Measurements from ENCODE around the gene MGMT. TPM values are rescaled to one million over a fixed set of nuclear protein-coding genes. Genes with fewer than 3 reads are reported as not detected.

Gene MGMT
- total and polyA plus RNA-seq, 7 experiments from 2014 or later, result 17.6 to 37.1 (median 22.0) TPM

DNA sequence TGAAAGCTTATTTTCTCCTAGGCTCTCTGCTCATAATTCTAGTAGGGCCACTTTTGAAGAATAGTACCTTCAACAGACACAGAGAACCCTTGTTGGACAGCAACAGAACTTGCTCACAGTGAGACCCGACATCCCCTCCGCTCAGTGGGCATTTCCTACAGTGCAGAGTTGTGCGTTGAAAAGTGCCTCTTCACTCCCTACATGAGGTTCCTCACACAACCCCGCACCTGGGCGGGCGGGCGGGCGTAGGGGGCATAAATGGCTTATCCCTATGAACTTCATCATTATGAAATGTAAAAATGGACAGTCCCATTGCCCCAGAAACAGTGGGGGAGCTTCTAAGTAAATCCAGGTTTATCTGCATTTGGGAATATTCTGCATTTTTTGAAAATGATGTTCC is 174.9 kb downstream of the MGMT start:
- Histone ChIP-seq H3K27me3 (ENCODE audit: control insufficient read depth in 2 of 2, insufficient read depth in 2 of 2, low read length in 2 of 2) (no peaks in the 10 kb centered on the region), H3K9me3 (ENCODE audit: control insufficient read depth in 2 of 3, low read length in 3 of 3) (no peaks in the 10 kb centered on the region), H3K36me3 (ENCODE audit: control insufficient read depth in 2 of 3, insufficient read depth in 3 of 3, low read length in 3 of 3) (peaks cover 0 to 5% (median 0%) of the 10 kb centered on the region in 3 experiments), H3K4me1 (ENCODE audit: control insufficient read depth in 2 of 2, insufficient read depth in 2 of 2, low read length in 2 of 2) (no peaks in the 10 kb centered on the region), H3K4me3 (ENCODE audit: low read length) (no peak overlapping the region), H3K27ac (ENCODE audit: low read depth, low read length) (no peak overlapping the region)
- Mint-ChIP-seq H3K4me1 (peaks cover 0 to 5% (median 0%) of the 10 kb centered on the region in 7 donors), H3K27ac (no peak overlapping the region), H3K4me3 (no peak overlapping the region), H3K27me3 (no peaks in the 10 kb centered on the region), H3K9me3 (peaks cover 0 to 10% (median 0%) of the 10 kb centered on the region in 11 donors), H3K36me3 (peaks cover 0 to 64% (median 28%) of the 10 kb centered on the region in 5 donors)
- intact Hi-C loops (cut with micrococcal nuclease), result no loop called here
- CTCF ChIA-PET, result no interaction called here
- POLR2A ChIA-PET, result no interaction called here
- ATAC-seq (no peak), DNase-seq (no peak)

DNA sequence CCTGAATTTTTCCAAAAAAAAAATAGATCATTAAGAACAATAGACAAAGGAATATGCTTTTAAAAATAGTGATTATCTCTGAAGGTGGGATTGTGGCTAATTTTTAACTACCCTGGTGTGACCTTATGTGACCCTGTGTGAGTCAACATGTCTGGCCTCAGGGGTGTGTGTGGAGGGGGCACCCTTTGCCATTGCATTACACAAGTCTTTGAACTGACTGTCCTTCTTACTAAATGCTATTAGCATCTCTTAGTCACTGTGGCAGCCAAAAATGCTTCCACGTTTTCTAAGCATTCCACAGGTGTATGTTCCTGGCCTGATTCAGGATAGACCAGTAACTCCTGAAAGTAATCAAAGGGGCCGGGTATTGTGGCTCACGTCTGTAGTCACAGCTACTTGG is 175.4 kb downstream of the MGMT start:
- no peak for DNase-seq
- peaks cover 0 to 10% (median 0%) of the 10 kb centered on the region in 11 donors for H3K9me3 Mint-ChIP-seq
- no peak overlapping the region for H3K4me3 ChIP-seq (ENCODE audit: low read length)
- peaks cover 0 to 5% (median 0%) of the 10 kb centered on the region in 3 experiments for H3K36me3 ChIP-seq (ENCODE audit: control insufficient read depth in 2 of 3, insufficient read depth in 3 of 3, low read length in 3 of 3)
- no peaks in the 10 kb centered on the region for H3K4me1 ChIP-seq (ENCODE audit: control insufficient read depth in 2 of 2, insufficient read depth in 2 of 2, low read length in 2 of 2)
- intact Hi-C loops (cut with micrococcal nuclease), result no loop called here
- H3K4me1 Mint-ChIP-seq, result peaks cover 0 to 6% (median 0%) of the 10 kb centered on the region in 7 donors
- H3K4me3 Mint-ChIP-seq, result no peak overlapping the region
- no peaks in the 10 kb centered on the region for H3K9me3 ChIP-seq (ENCODE audit: control insufficient read depth in 2 of 3, low read length in 3 of 3)
- H3K27ac Mint-ChIP-seq, result no peak overlapping the region
- H3K27ac ChIP-seq (ENCODE audit: low read depth, low read length), result no peak overlapping the region
- CTCF ChIA-PET, result no interaction called here
- no peaks in the 10 kb centered on the region for H3K27me3 ChIP-seq (ENCODE audit: control insufficient read depth in 2 of 2, insufficient read depth in 2 of 2, low read length in 2 of 2)
- H3K27me3 Mint-ChIP-seq, result no peaks in the 10 kb centered on the region
- no peak for ATAC-seq
- H3K36me3 Mint-ChIP-seq, result peaks cover 0 to 62% (median 27%) of the 10 kb centered on the region in 5 donors
- POLR2A ChIA-PET, result no interaction called here

DNA sequence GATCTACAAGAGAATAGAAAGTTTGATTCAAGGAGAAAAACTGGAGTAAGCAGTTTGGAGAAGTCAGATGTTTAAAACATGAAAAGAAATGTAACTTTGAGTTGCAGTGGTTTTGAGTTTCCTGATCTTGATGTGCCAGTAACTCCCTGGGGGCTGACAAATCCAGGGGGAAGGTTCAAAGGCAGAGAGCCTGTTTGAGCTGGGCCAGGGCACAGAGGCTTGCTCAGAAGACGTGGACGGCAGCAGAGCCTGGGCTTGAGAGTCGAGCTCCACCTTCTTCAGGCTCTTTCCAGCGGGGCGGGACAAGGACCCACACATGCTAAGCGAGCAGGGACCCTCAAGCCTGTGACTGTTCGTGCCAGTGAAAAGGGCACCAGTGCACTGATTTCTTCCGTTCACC is 176.2 kb downstream of the MGMT start:
- Histone ChIP-seq H3K9me3 (ENCODE audit: control insufficient read depth in 2 of 3, low read length in 3 of 3) (no peaks in the 10 kb centered on the region), H3K36me3 (ENCODE audit: control insufficient read depth in 2 of 3, insufficient read depth in 3 of 3, low read length in 3 of 3) (peaks cover 0 to 5% (median 0%) of the 10 kb centered on the region in 3 experiments), H3K27me3 (ENCODE audit: control insufficient read depth in 2 of 2, insufficient read depth in 2 of 2, low read length in 2 of 2) (no peaks in the 10 kb centered on the region), H3K4me3 (ENCODE audit: low read length) (no peak overlapping the region), H3K4me1 (ENCODE audit: control insufficient read depth in 2 of 2, insufficient read depth in 2 of 2, low read length in 2 of 2) (no peaks in the 10 kb centered on the region), H3K27ac (ENCODE audit: low read depth, low read length) (no peak overlapping the region)
- Mint-ChIP-seq H3K4me3 (no peak overlapping the region), H3K9me3 (peaks cover 0 to 10% (median 0%) of the 10 kb centered on the region in 11 donors), H3K27me3 (no peaks in the 10 kb centered on the region), H3K36me3 (peaks cover 0 to 56% (median 29%) of the 10 kb centered on the region in 5 donors), H3K27ac (no peak overlapping the region), H3K4me1 (peaks cover 0 to 6% (median 0%) of the 10 kb centered on the region in 7 donors)
- ChIA-PET CTCF (interaction anchor here (0.7 kb wide), 1 partner anchor 853 kb away, joined by 4 read pairs; no protein-coding TSS in a partner anchor), POLR2A (no interaction called here)
- ATAC-seq (no peak), DNase-seq (no peak)
- intact Hi-C loops (cut with micrococcal nuclease), result no loop called here

DNA sequence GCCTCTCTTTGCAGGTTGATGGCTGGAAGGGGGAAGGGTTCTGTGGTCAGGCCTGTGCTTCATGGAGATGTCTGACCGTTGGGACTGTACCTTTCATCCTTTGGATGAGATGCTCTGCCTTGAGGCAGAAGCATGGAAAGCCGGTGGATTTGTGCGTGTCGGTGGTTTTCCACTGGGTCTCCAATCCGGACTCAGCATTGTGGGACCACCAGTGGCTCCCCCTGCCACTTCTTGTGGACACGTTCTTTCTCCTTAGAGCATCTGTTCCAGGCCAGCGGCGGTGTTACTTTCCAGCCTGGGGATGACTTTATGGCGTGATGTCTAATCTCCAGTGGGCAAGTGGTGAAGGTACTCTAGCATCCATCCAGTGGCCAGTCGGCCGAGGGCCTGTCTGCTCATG is 178.4 kb downstream of the MGMT start:
- H3K4me1 ChIP-seq (ENCODE audit: control insufficient read depth in 2 of 2, insufficient read depth in 2 of 2, low read length in 2 of 2), result no peaks in the 10 kb centered on the region
- H3K4me3 ChIP-seq (ENCODE audit: low read length), result no peak overlapping the region
- H3K27me3 Mint-ChIP-seq, result no peaks in the 10 kb centered on the region
- ChIA-PET CTCF (no interaction called here), POLR2A (no interaction called here)
- no peak for DNase-seq
- H3K27me3 ChIP-seq (ENCODE audit: control insufficient read depth in 2 of 2, insufficient read depth in 2 of 2, low read length in 2 of 2), result no peaks in the 10 kb centered on the region
- peaks cover 0 to 58% (median 35%) of the 10 kb centered on the region in 5 donors for H3K36me3 Mint-ChIP-seq
- intact Hi-C loops (cut with micrococcal nuclease), result no loop called here
- H3K27ac ChIP-seq (ENCODE audit: low read depth, low read length), result no peak overlapping the region
- H3K36me3 ChIP-seq (ENCODE audit: control insufficient read depth in 2 of 3, insufficient read depth in 3 of 3, low read length in 3 of 3), result peaks cover 0 to 5% (median 0%) of the 10 kb centered on the region in 3 experiments
- no peaks in the 10 kb centered on the region for H3K9me3 ChIP-seq (ENCODE audit: control insufficient read depth in 2 of 3, low read length in 3 of 3)
- H3K27ac Mint-ChIP-seq, result no peak overlapping the region
- peaks cover 0 to 6% (median 0%) of the 10 kb centered on the region in 7 donors for H3K4me1 Mint-ChIP-seq
- peaks cover 0 to 12% (median 0%) of the 10 kb centered on the region in 11 donors for H3K9me3 Mint-ChIP-seq
- no peak for ATAC-seq
- H3K4me3 Mint-ChIP-seq, result no peak overlapping the region

DNA sequence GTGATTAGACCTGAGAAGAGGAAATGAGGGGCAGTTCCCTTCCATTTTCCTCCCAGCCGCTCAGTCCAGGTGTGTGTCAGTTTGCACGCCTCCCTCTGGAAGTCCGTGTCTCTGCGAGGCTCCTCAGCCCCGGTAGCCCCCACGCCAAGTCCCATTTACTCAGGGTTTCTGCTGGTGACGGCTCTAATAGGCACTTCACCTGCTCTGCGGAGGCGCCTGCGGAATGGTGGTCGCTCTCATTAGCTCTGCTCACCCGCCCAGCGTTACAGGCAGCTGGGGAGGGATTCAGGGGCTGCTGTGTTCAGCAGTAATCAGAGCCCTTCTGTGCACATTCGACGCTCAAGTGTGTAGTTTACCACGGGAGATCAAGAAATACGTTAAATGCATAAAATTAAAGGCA is 179.9 kb downstream of the MGMT start:
- H3K36me3 Mint-ChIP-seq, result peaks cover 0 to 62% (median 32%) of the 10 kb centered on the region in 5 donors
- Histone ChIP-seq H3K9me3 (ENCODE audit: control insufficient read depth in 2 of 3, low read length in 3 of 3) (no peaks in the 10 kb centered on the region), H3K36me3 (ENCODE audit: control insufficient read depth in 2 of 3, insufficient read depth in 3 of 3, low read length in 3 of 3) (peaks cover 0 to 5% (median 0%) of the 10 kb centered on the region in 3 experiments), H3K4me1 (ENCODE audit: control insufficient read depth in 2 of 2, insufficient read depth in 2 of 2, low read length in 2 of 2) (no peaks in the 10 kb centered on the region), H3K27ac (ENCODE audit: low read depth, low read length) (no peak overlapping the region), H3K4me3 (ENCODE audit: low read length) (no peak overlapping the region), H3K27me3 (ENCODE audit: control insufficient read depth in 2 of 2, insufficient read depth in 2 of 2, low read length in 2 of 2) (no peaks in the 10 kb centered on the region)
- ATAC-seq, result no peak
- ChIA-PET CTCF (no interaction called here), POLR2A (no interaction called here)
- H3K27ac Mint-ChIP-seq, result no peak overlapping the region
- H3K4me3 Mint-ChIP-seq, result no peak overlapping the region
- no peaks in the 10 kb centered on the region for H3K27me3 Mint-ChIP-seq
- peaks cover 0 to 12% (median 0%) of the 10 kb centered on the region in 11 donors for H3K9me3 Mint-ChIP-seq
- peaks cover 0 to 6% (median 0%) of the 10 kb centered on the region in 7 donors for H3K4me1 Mint-ChIP-seq
- intact Hi-C loops (cut with micrococcal nuclease), result no loop called here
- no peak for DNase-seq

DNA sequence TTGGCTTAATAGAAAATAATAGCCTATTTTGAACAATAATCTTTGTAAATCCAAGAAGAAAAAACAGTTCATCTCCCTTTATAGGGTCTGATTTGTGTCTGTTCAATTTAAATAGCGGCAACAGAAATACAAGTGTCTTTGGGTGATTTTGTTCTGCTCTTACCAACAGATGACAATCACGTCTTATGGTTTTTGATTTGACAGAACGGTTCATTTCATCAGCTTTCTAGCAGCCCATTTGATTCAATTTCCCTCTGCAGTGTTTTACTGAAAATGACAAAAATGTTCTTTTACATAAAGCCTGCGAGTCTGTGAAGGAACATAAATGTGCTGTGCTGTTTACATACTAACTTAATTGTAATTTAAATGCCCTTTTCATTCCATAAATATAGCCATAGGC is 180.5 kb downstream of the MGMT start:
- no peaks in the 10 kb centered on the region for H3K9me3 ChIP-seq (ENCODE audit: control insufficient read depth in 2 of 3, low read length in 3 of 3)
- ChIA-PET POLR2A (no interaction called here), CTCF (no interaction called here)
- peaks cover 0 to 5% (median 0%) of the 10 kb centered on the region in 3 experiments for H3K36me3 ChIP-seq (ENCODE audit: control insufficient read depth in 2 of 3, insufficient read depth in 3 of 3, low read length in 3 of 3)
- no peak overlapping the region for H3K27ac Mint-ChIP-seq
- H3K27ac ChIP-seq (ENCODE audit: low read depth, low read length), result no peak overlapping the region
- ATAC-seq (no peak), DNase-seq (no peak)
- H3K36me3 Mint-ChIP-seq, result peaks cover 0 to 64% (median 32%) of the 10 kb centered on the region in 5 donors
- H3K4me3 Mint-ChIP-seq, result no peak overlapping the region
- no peak overlapping the region for H3K4me3 ChIP-seq (ENCODE audit: low read length)
- intact Hi-C loops (cut with micrococcal nuclease), result no loop called here
- no peaks in the 10 kb centered on the region for H3K27me3 Mint-ChIP-seq
- no peaks in the 10 kb centered on the region for H3K4me1 ChIP-seq (ENCODE audit: control insufficient read depth in 2 of 2, insufficient read depth in 2 of 2, low read length in 2 of 2)
- H3K27me3 ChIP-seq (ENCODE audit: control insufficient read depth in 2 of 2, insufficient read depth in 2 of 2, low read length in 2 of 2), result no peaks in the 10 kb centered on the region
- H3K4me1 Mint-ChIP-seq, result peaks cover 0 to 6% (median 0%) of the 10 kb centered on the region in 7 donors
- peaks cover 0 to 12% (median 0%) of the 10 kb centered on the region in 11 donors for H3K9me3 Mint-ChIP-seq

DNA sequence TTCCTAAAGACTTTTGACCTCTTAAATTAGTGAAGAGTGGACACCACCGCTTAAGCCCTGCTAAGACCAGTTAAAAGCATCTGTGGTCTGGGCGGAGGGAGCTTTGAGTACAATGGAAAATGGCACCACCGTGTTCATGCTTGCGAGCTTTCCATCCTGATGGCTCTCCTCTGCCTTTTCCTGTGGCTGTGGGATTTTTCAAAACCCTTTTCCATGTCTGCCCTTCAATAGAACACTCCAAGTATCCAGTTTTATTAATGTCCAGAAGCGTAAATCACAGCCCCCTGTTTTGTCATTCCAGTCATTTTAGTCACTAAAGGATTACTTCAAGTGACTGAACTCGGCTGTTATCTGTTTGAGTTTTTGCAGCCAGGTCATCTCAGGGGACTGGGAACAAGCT is 181.8 kb downstream of the MGMT start:
- Mint-ChIP-seq H3K27me3 (no peaks in the 10 kb centered on the region), H3K36me3 (peaks cover 0 to 63% (median 39%) of the 10 kb centered on the region in 5 donors), H3K4me3 (no peak overlapping the region), H3K4me1 (peaks cover 0 to 9% (median 0%) of the 10 kb centered on the region in 7 donors), H3K27ac (no peak overlapping the region), H3K9me3 (peaks cover 0 to 11% (median 0%) of the 10 kb centered on the region in 11 donors)
- DNase-seq, result no peak
- CTCF ChIA-PET, result no interaction called here
- Histone ChIP-seq H3K9me3 (ENCODE audit: control insufficient read depth in 2 of 3, low read length in 3 of 3) (no peaks in the 10 kb centered on the region), H3K4me3 (ENCODE audit: low read length) (no peak overlapping the region), H3K4me1 (ENCODE audit: control insufficient read depth in 2 of 2, insufficient read depth in 2 of 2, low read length in 2 of 2) (no peaks in the 10 kb centered on the region), H3K36me3 (ENCODE audit: control insufficient read depth in 2 of 3, insufficient read depth in 3 of 3, low read length in 3 of 3) (peaks cover 0 to 5% (median 0%) of the 10 kb centered on the region in 3 experiments), H3K27ac (ENCODE audit: low read depth, low read length) (no peak overlapping the region), H3K27me3 (ENCODE audit: control insufficient read depth in 2 of 2, insufficient read depth in 2 of 2, low read length in 2 of 2) (no peaks in the 10 kb centered on the region)
- intact Hi-C loops (cut with micrococcal nuclease), result no loop called here
- no peak for ATAC-seq
- POLR2A ChIA-PET, result no interaction called here
